H1 (cell line): ENCODE results near the gene PRPF31.

Experiments used
- BRCA1 ChIP-seq: IDR thresholded peaks from 2 replicates; pipeline ENCODE4 v1.6.1; 2012; ENCODE audit warnings: low read depth, low read length, improper control_type of control experiment
- EP300 ChIP-seq, 2 experiments: IDR thresholded peaks; 1 replicate in 1 of 2; 2 replicates in 1 of 2; pipeline ENCODE4 v1.6.1; 2011 to 2012; ENCODE audit warnings: low read depth in 2 of 2, low read length in 2 of 2, mild to moderate bottlenecking in 2 of 2, borderline replicate concordance in 1 of 2, inconsistent platforms in 1 of 2, moderate library complexity in 1 of 2
- KDM5A ChIP-seq: fragments of 200-600 bp; IDR thresholded peaks from 2 replicates; pipeline ENCODE4 v1.7.1; 2012; ENCODE audit warnings: mild to moderate bottlenecking, low read length, inconsistent platforms, mixed read lengths
- SP2 ChIP-seq: IDR thresholded peaks from 2 replicates; pipeline ENCODE4 v1.6.1; 2012; ENCODE audit warnings: mild to moderate bottlenecking, low read length, inconsistent platforms
- SP4 ChIP-seq: IDR thresholded peaks from 2 replicates; pipeline ENCODE4 v1.6.1; 2012; ENCODE audit warnings: low read length, inconsistent platforms
- TAF1 ChIP-seq: IDR thresholded peaks from 2 replicates; pipeline ENCODE4 v1.6.1; 2011; ENCODE audit warnings: mild to moderate bottlenecking, low read depth, low read length
- TF ChIP-seq, protein P1 (sequence below), 3 experiments: IDR thresholded peaks; 1 replicate in 2 of 3; 2 replicates in 1 of 3; pipeline versions ENCODE4 v1.5.1 to v1.6.1; 2011; ENCODE audit warnings: low read length in 3 of 3, mild to moderate bottlenecking in 3 of 3, inconsistent platforms in 2 of 3, low read depth in 1 of 3, moderate library complexity in 1 of 3; ENCODE audit not compliant: insufficient read depth in 1 of 3; ENCODE audit errors: control extremely low read depth in 1 of 3

- TF ChIP-seq KDM5A = no peak
- no peak for TF ChIP-seq EP300 (IDR thresholded peaks at IDR 0.05; ENCODE audit: borderline replicate concordance in 1 of 2, low read depth in 2 of 2, low read length in 2 of 2)
- no peak for TF ChIP-seq SP4
- no peak for TF ChIP-seq SP2
- TF ChIP-seq, protein P1, sequence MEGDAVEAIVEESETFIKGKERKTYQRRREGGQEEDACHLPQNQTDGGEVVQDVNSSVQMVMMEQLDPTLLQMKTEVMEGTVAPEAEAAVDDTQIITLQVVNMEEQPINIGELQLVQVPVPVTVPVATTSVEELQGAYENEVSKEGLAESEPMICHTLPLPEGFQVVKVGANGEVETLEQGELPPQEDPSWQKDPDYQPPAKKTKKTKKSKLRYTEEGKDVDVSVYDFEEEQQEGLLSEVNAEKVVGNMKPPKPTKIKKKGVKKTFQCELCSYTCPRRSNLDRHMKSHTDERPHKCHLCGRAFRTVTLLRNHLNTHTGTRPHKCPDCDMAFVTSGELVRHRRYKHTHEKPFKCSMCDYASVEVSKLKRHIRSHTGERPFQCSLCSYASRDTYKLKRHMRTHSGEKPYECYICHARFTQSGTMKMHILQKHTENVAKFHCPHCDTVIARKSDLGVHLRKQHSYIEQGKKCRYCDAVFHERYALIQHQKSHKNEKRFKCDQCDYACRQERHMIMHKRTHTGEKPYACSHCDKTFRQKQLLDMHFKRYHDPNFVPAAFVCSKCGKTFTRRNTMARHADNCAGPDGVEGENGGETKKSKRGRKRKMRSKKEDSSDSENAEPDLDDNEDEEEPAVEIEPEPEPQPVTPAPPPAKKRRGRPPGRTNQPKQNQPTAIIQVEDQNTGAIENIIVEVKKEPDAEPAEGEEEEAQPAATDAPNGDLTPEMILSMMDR (IDR thresholded peaks at IDR 0.05; ENCODE audit: control extremely low read depth in 1 of 3, insufficient read depth in 1 of 3, low read depth in 1 of 3, low read length in 3 of 3) = no peak
- TF ChIP-seq BRCA1 = no peak
- TF ChIP-seq TAF1 = no peak
Measured at GRCh38 chr19:54121259-54121658, 5.7 kb downstream of the PRPF31 start.
